AG09309 (cell line): ENCODE measurements around the gene SRMS.

Experiments used
- DNase-seq: peaks from one replicate; pipeline ENCODE4 v3.0.0-alpha.2; 2010; ENCODE audit warnings: low read depth
- H3K4me3 ChIP-seq: 2 replicates; pipeline ENCODE4 v1.5.1; 2011; ENCODE audit warnings: mild to moderate bottlenecking, low read depth, low read length, moderate library complexity; ENCODE audit not compliant: control insufficient read depth
- CTCF ChIP-seq: IDR thresholded peaks from 2 replicates; pipeline ENCODE4 v1.5.1; 2011; ENCODE audit warnings: mild to moderate bottlenecking, low read depth, low read length, inconsistent platforms; ENCODE audit not compliant: insufficient read depth, control insufficient read depth; ENCODE audit errors: missing control alignments

The SRMS gene

GRCh38 chr20:63591147-63591533 is 43.6 kb upstream of the SRMS start:
- no peak for TF ChIP-seq CTCF
- no peak for DNase-seq

DNA sequence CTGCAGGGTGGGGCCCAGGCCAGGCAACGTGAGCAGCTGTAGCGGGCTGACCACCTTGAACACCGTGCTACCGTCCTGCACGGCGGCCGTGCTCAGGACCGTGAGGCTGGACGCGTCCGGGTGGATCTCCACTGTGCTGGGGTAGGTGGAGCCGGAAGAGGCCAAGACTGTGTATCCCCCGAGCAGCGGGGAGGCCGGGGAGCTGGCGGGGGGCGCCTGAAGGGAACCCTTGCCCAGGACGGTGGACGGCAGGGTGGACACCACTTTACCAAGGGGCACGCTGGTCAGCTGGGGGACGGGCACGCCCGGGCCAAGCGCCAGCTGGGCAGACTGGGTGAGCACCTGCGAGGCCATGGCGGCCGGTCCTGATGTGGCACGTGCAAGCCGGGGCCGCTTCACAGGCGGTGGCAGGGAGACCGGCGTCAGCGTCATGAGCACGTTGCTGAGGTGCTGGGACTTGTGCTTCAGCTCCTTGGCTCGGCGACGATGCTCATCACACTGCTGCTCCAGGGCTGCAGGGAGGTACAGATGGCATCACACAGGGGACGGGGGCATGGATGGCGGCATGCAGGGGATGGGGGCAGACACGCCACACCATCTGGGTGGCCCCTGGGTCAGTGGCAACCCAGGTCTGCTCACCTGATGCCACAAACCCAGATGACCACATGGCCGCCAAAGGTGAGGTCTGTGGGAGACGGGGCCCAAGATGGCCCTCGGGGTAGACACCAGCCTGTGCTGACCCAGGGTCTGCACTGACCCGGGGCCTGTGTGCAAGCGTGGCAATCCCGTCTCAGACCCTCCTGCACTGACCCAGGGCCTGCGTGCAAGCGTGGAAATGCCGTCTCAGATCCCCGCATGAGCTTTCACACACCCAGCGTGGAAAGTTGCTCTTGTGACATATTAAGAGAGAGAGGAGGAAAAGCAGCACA is 42.9 kb upstream of the SRMS start:
- H3K4me3 ChIP-seq, result no peak overlapping the region
- no peak for DNase-seq
- TF ChIP-seq CTCF, result no peak

More at GRCh38 chr20:63591147-63591533, 43.6 kb upstream of the SRMS start:
- H3K4me3 ChIP-seq, result no peak overlapping the region

GRCh38 chr20:63589261-63590217 is 42.0 kb upstream of the SRMS start:
- no peak for DNase-seq
- no peak for TF ChIP-seq CTCF
- no peak overlapping the region for H3K4me3 ChIP-seq

DNA sequence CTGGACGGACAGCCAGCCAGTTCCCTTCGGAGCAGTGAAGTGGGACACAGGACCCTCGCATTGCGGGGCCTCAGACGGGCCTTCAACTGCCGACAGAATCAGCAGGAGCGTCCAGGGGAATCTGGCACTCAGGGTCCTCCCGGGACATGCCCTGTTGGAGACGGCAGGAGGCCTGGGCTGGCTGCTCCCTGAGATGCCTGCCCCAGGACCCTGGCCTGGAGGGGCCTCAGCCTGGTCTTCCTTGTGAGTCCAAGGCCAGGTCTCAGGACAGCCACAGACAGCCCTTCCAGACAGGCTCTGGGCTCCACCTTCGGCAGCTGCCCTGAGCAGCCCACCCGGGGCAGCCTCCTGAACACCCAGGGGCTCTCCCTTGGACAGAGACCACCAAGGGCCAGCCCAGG is 41.1 kb upstream of the SRMS start:
- TF ChIP-seq CTCF, result no peak
- H3K4me3 ChIP-seq, result no peak overlapping the region
- no peak for DNase-seq

GRCh38 chr20:63587776-63588591 is 40.4 kb upstream of the SRMS start:
- no peak for DNase-seq
- H3K4me3 ChIP-seq, result no peak overlapping the region
- TF ChIP-seq CTCF, result no peak

DNA sequence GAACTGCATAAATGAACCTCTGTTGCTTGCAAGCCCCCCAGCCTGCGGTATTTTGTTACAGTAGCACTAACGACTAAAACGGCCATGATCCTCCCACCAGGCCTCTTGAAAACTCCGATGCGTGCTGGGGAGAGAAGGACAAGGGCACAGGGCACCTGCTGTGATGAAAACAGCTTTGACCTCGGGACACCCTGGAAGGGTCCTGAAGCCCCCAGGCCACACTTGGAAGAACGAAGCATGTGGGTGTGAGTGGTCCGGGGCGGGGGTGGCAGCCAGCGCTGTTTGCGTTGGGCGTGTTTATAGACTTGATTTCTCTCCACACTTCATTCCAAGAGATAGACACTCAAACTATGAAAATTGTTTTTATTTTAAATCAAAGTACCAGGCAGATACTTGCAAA is 39.7 kb upstream of the SRMS start:
- H3K4me3 ChIP-seq, result no peak overlapping the region
- no peak for TF ChIP-seq CTCF
- DNase-seq, result no peak
